ENCODE measurements around the gene SLC29A1. TPM values are rescaled to one million over a fixed set of nuclear protein-coding genes. Genes with fewer than 3 reads are reported as not detected.
"Not testable (repeated sequence)": the region's sequence is repeated elsewhere in the genome, so short reads cannot be mapped to it uniquely, and the experiment has no call there.

The SLC29A1 gene
- total and polyA plus RNA-seq, 7 donors, result 4.2 to 195 (median 147) TPM

GRCh38 chr6:44230034-44230675 lies 6.8 kb downstream of the SLC29A1 start:
- WGBS, 2 donors, result 94 to 97% methylated on average over 10 of the region's 10 CpGs
- Histone ChIP-seq H3K4me1 (peaks cover 0 to 100% (median 98%) of the 10 kb centered on the region in 4 donors), H3K27me3 (no peaks in the 10 kb centered on the region), H3K27ac (peak overlapping the region; percentile 94 to 98 (median 97)), H3K36me3 (peaks cover 24 to 42% (median 35%) of the 10 kb centered on the region in 4 donors), H3K4me3 (no peak overlapping the region), H3K9me3 (no peaks in the 10 kb centered on the region)
- TF ChIP-seq EP300 (IDR thresholded peaks at IDR 0.05), result no peak
- TF ChIP-seq CTCF (IDR thresholded peaks at IDR 0.05), result no peak
- TF ChIP-seq POLR2AphosphoS5 (IDR thresholded peaks at IDR 0.05), result no peak
- no peak for TF ChIP-seq POLR2A (IDR thresholded peaks at IDR 0.05)
- DNase-seq, result no peak
- intact Hi-C loops (cut with DNase I), result loop anchor here (10.0 kb wide), 1 partner anchor 135 kb away; no protein-coding TSS in a partner anchor

- 92 to 93% methylated on average over 9 of the region's 9 CpGs for WGBS, 2 donors
- Histone ChIP-seq H3K36me3 (peaks cover 24 to 42% (median 35%) of the 10 kb centered on the region in 4 donors), H3K4me1 (peaks cover 0 to 100% (median 97%) of the 10 kb centered on the region in 4 donors)
Observed at GRCh38 chr6:44231426-44231825, 8.0 kb downstream of the SLC29A1 start.

GRCh38 chr6:44232676-44233566 lies 9.5 kb downstream of the SLC29A1 start:
- Histone ChIP-seq H3K4me3 (no peak overlapping the region), H3K9me3 (no peaks in the 10 kb centered on the region), H3K36me3 (peaks cover 24 to 42% (median 35%) of the 10 kb centered on the region in 4 donors), H3K27ac (peak overlapping the region; percentile 94 to 98 (median 97)), H3K27me3 (no peaks in the 10 kb centered on the region), H3K4me1 (peaks cover 0 to 97% (median 94%) of the 10 kb centered on the region in 4 donors)
- WGBS, 2 donors, result 84 to 93% methylated on average over 16 of the region's 16 CpGs
- DNase-seq, result no peak
- no peak for TF ChIP-seq POLR2AphosphoS5 (IDR thresholded peaks at IDR 0.05)
- TF ChIP-seq POLR2A (IDR thresholded peaks at IDR 0.05), result no peak
- no peak for TF ChIP-seq CTCF (IDR thresholded peaks at IDR 0.05)
- TF ChIP-seq EP300 (IDR thresholded peaks at IDR 0.05), result no peak
- intact Hi-C loops (cut with DNase I), result loop anchor here (10.0 kb wide), 1 partner anchor 138 kb away; no protein-coding TSS in a partner anchor

More at GRCh38 chr6:44231426-44231825, 8.0 kb downstream of the SLC29A1 start:
- not testable (repeated sequence) for H3K27me3 ChIP-seq, H3K4me3 ChIP-seq, DNase-seq, H3K9me3 ChIP-seq
- intact Hi-C loops (cut with DNase I), result loop anchor here (10.0 kb wide), 1 partner anchor 137 kb away; no protein-coding TSS in a partner anchor
- peak overlapping the region; percentile 94 to 98 (median 97) for H3K27ac ChIP-seq

- WGBS, 2 donors, result 72 to 88% methylated on average over 14 of the region's 14 CpGs
- H3K27me3 ChIP-seq, result no peaks in the 10 kb centered on the region
- H3K27ac ChIP-seq, result peak overlapping the region; percentile 94 to 98 (median 97)
- H3K4me3 ChIP-seq, result no peak overlapping the region
- TF ChIP-seq POLR2A (IDR thresholded peaks at IDR 0.05) (no peak), POLR2AphosphoS5 (IDR thresholded peaks at IDR 0.05) (no peak), EP300 (IDR thresholded peaks at IDR 0.05) (no peak), CTCF (IDR thresholded peaks at IDR 0.05) (no peak)
- peaks cover 0 to 95% (median 92%) of the 10 kb centered on the region in 4 donors for H3K4me1 ChIP-seq
- DNase-seq, result no peak
- peaks cover 24 to 42% (median 35%) of the 10 kb centered on the region in 4 donors for H3K36me3 ChIP-seq
- intact Hi-C loops (cut with DNase I), result loop anchor here (1.0 to 10.0 kb wide), 4 partner anchors 12 to 139 kb away; no protein-coding TSS in a partner anchor
- no peaks in the 10 kb centered on the region for H3K9me3 ChIP-seq
Observed at GRCh38 chr6:44233567-44234100, 10.2 kb downstream of the SLC29A1 start.
